ENCODE results near the gene VMAC.
"Not testable (repeated sequence)": the region's sequence is repeated elsewhere in the genome, so short reads cannot be mapped to it uniquely, and the experiment has no call there.

The VMAC gene, protein sequence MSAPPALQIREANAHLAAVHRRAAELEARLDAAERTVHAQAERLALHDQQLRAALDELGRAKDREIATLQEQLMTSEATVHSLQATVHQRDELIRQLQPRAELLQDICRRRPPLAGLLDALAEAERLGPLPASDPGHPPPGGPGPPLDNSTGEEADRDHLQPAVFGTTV

DNA sequence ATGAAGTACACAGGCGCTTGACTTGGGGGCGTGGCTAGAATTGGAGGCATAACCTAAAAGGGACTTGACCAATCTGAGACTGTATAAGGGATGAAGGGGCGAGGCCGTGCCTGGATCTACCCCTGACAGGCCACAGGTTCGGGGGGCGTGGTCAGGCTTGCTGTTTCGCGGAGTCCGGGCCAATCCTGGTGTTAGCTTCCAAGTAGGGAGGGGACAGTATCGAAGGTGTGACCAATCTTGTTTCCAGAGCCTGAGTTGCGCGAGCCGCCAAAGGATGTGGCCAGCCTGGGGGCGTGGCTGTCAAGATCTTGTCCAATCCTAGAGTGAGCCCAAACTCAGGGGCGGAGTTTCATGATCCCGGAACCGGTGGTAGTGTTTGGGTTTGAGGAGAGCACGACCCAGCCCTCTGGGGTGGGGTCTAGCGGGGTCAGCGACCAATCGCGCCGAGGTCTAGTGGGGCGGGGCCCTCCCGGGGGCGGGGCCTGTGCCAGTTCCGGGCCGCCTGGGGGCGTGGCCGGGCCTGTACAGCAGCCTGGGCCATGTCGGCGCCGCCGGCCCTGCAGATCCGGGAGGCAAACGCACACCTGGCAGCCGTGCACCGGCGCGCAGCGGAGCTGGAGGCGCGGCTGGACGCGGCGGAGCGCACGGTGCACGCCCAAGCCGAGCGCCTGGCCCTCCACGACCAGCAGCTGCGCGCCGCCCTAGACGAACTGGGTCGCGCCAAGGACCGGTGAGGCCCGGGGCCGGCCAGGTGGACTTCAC is at the start of gene VMAC:
Gene VMAC, plus strand, starts transcription at position 521 of the 762 bp plus-strand sequence. Its CDS starts 19 bp downstream, at position 540.
- Histone ChIP-seq H3K27me3 (ENCODE audit: control insufficient read depth, insufficient read depth, low read length) (no peaks in the 10 kb centered on the region), H3K36me3 (ENCODE audit: control insufficient read depth, low read depth, low read length) (no peaks in the 10 kb centered on the region), H3K9ac (ENCODE audit: low read length) (peak within 1 kb of the TSS; percentile 99), H3K27ac (ENCODE audit: low read length) (peak within 1 kb of the TSS; percentile 82), H3K9me3 (ENCODE audit: control insufficient read depth, low read depth, low read length) (no peaks in the 10 kb centered on the region), H3K4me3 (ENCODE audit: low read length) (peak within 1 kb of the TSS; percentile 99), H3K4me1 (ENCODE audit: control insufficient read depth, low read depth, low read length) (no peaks in the 10 kb centered on the region)

DNA sequence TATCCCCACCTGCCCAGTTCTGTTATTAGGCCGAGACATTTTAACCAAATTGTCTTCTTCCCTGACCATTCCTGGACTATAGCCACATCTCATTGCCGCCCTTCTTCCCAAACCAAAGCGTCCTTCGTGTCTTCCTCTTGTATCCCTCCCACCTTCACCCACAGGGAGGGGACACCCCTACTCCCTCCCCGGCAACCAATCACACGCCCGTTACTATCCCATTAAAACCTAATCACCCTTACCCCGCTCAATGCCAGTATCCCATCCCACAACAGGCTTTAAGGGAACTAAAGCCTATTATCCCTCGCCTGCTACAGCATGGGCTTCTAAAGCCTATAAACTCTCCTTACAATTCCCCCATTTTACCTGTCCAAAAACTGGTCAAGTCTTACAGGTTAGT is 49.5 kb upstream of the VMAC start:
- not testable (repeated sequence) for H3K36me3 ChIP-seq (ENCODE audit: control insufficient read depth, low read depth, low read length); H3K27ac ChIP-seq (ENCODE audit: low read length); H3K27me3 ChIP-seq (ENCODE audit: control insufficient read depth, insufficient read depth, low read length); H3K9ac ChIP-seq (ENCODE audit: low read length); H3K9me3 ChIP-seq (ENCODE audit: control insufficient read depth, low read depth, low read length); H3K4me3 ChIP-seq (ENCODE audit: low read length); H3K4me1 ChIP-seq (ENCODE audit: control insufficient read depth, low read depth, low read length)

DNA sequence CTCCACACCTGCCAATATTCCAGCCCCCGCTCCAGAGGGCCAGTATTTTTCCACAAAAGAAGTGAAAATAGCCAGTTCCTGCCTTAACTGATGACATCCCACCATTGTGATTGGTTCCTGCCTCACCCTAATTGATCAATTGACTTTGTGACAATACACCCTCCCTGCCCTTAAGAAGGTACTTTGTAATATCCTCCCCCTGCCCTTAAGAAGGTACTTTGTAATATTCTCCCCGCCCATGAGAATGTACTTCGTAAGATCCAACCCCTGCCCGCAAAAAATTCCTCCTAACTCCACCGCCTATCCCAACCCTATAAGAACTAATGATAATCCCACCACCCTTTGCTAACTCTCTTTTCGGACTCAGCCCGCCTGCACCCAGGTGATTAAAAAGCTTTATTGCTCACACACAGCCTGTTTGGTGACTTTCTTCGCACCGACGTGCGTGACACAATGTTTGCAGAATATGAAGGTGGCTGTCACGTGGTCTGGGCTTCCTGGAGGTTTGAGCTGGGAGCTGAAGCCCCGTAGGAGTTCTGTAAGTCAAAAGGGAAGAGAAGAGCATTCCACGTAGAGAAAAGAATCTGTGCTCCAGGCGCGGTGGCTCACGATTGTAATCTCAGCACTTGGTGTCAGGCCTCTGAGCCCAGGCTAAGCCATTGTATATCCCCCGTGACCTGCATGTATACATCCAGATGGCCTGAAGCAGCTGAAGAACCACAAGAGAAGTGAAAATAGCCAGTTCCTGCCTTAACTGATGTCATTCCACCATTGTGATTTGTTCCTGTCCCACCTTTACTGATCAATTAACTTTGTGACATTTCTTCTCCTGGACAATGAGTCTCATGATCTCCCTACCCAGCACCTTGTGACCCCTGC is 47.2 kb upstream of the VMAC start:
- H3K9ac ChIP-seq (ENCODE audit: low read length), result no peak overlapping the region
- H3K27me3 ChIP-seq (ENCODE audit: control insufficient read depth, insufficient read depth, low read length), result peaks cover 6% of the 10 kb centered on the region
- no peaks in the 10 kb centered on the region for H3K9me3 ChIP-seq (ENCODE audit: control insufficient read depth, low read depth, low read length)
- no peak overlapping the region for H3K27ac ChIP-seq (ENCODE audit: low read length)
- no peaks in the 10 kb centered on the region for H3K4me1 ChIP-seq (ENCODE audit: control insufficient read depth, low read depth, low read length)
- no peaks in the 10 kb centered on the region for H3K36me3 ChIP-seq (ENCODE audit: control insufficient read depth, low read depth, low read length)
- no peak overlapping the region for H3K4me3 ChIP-seq (ENCODE audit: low read length)

DNA sequence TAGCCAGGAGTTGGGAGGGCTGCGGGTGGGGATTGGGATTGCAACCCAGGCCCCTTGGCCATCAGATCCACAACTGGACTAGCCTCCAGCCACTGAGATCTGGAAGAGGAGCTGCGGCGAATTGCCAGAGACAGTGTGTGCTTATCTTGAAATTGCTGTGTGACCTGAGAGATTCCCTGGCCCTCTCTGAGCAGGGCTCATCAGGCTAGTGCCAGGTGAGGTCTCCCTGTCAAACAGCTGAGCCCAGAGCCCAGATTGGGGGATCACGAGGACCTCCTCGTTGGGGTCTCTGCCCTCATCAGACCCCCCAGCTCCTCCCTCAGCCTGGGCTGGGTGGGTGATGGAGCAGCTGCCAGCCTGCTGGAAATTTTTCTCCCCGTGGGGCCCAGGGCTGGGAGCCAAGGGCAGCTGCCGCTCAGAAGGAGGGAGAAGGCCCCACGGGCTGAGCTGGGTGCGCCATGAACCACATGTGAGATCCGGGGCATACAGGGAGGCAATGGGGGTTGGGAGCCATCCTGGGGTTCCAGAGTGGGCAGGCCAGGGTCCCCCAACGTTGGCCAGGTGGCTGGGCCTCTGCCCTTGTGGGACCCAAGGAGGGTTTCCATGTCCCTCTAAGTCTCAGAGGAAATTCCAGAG is 41.5 kb upstream of the VMAC start:
- Histone ChIP-seq H3K4me1 (ENCODE audit: control insufficient read depth, low read depth, low read length) (no peaks in the 10 kb centered on the region), H3K9ac (ENCODE audit: low read length) (no peak overlapping the region), H3K36me3 (ENCODE audit: control insufficient read depth, low read depth, low read length) (no peaks in the 10 kb centered on the region), H3K27ac (ENCODE audit: low read length) (no peak overlapping the region), H3K9me3 (ENCODE audit: control insufficient read depth, low read depth, low read length) (no peaks in the 10 kb centered on the region), H3K4me3 (ENCODE audit: low read length) (no peak overlapping the region), H3K27me3 (ENCODE audit: control insufficient read depth, insufficient read depth, low read length) (no peaks in the 10 kb centered on the region)

DNA sequence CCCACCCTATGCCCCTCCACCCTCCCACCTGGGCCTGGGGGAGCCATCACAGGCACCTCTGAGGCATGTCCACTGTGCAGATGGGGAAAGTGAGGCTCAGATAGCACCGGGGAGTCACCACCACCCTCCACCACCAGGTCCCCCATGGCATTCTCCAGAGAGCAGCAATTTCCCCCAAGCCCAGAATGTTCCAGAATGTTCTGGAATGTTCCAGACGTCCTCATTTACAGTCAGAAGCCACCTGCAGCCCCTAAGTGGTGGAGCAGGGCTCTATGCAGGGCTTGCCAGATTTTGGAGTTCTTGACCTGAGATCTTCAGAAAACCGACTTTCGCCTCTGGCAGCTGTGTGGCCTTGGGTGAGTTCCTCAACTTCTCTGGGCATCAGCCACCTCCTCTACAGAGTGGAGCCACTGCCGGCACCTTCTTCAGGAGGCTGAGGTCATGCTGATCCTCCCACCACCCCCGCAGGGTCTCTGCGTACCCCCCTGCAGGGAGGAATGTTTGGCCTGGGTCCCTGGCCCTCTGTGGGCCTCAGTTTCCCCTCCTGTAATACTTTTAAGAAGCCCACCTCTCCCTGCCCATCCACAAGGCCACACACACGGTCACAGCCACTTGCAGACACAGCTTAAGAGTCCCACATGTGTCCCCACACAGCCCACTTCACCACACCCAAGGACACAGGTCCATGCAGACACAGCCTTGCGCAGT is 40.5 kb upstream of the VMAC start:
- Histone ChIP-seq H3K36me3 (ENCODE audit: control insufficient read depth, low read depth, low read length) (no peaks in the 10 kb centered on the region), H3K4me3 (ENCODE audit: low read length) (no peak overlapping the region), H3K9me3 (ENCODE audit: control insufficient read depth, low read depth, low read length) (no peaks in the 10 kb centered on the region), H3K27me3 (ENCODE audit: control insufficient read depth, insufficient read depth, low read length) (no peaks in the 10 kb centered on the region), H3K9ac (ENCODE audit: low read length) (no peak overlapping the region), H3K27ac (ENCODE audit: low read length) (no peak overlapping the region), H3K4me1 (ENCODE audit: control insufficient read depth, low read depth, low read length) (no peaks in the 10 kb centered on the region)

DNA sequence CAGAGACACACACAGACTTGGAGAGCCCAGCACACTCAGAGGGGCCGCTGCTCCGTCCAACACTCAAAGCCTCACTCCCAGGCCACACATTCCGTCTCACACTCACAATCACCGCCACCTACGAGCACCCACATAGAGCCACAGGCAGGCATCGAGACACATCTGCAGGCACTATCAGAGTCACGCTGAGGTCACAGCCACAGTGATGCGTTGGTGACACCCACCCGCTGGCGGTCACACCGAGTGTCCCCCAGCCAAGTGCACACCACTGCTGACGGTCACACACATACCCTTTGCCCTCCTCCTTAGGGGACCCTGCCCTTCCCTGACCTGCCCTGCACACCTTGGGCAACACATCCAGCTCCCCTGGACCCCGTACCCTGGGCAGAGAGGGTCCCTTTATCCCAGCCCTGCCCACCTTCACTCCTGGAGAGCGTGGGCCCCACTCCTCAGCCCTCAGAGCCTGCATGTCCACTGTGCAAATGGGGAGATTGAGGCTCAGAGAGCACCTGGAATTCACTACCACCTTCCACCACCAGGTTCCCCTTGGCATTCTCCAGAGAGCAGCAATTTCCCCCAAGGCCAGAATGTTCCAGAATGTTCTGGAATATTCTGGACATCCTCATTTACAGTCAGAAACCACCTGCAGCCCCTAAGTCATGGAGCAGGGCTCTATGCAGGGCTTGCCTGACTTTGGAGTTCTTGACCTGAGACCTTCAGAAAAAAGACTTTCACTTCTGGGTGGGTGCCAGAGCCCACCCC is 39.8 kb upstream of the VMAC start:
- H3K9ac ChIP-seq (ENCODE audit: low read length), result no peak overlapping the region
- H3K27ac ChIP-seq (ENCODE audit: low read length), result no peak overlapping the region
- no peaks in the 10 kb centered on the region for H3K9me3 ChIP-seq (ENCODE audit: control insufficient read depth, low read depth, low read length)
- H3K4me1 ChIP-seq (ENCODE audit: control insufficient read depth, low read depth, low read length), result no peaks in the 10 kb centered on the region
- no peaks in the 10 kb centered on the region for H3K27me3 ChIP-seq (ENCODE audit: control insufficient read depth, insufficient read depth, low read length)
- H3K36me3 ChIP-seq (ENCODE audit: control insufficient read depth, low read depth, low read length), result no peaks in the 10 kb centered on the region
- no peak overlapping the region for H3K4me3 ChIP-seq (ENCODE audit: low read length)

DNA sequence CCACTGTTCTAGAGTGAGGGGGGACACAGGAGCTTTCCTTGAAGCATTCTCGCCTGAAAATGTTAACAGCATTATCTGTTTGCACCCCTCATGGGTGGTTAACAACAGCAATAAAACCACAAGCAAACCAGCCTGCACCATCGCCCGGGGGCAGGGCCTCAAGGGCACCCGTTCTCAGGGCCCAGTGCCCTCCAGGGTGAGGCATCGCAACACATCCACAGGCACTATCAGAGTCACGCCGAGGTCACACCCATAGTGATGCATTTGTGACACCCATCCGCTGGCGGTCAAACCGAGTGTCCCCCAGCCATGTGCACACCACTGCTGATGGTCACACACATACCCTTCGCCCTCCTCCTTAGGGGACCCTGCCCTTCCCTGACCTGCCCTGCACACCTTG is 38.9 kb upstream of the VMAC start:
- no peak overlapping the region for H3K9ac ChIP-seq (ENCODE audit: low read length)
- no peak overlapping the region for H3K27ac ChIP-seq (ENCODE audit: low read length)
- H3K4me1 ChIP-seq (ENCODE audit: control insufficient read depth, low read depth, low read length), result no peaks in the 10 kb centered on the region
- no peak overlapping the region for H3K4me3 ChIP-seq (ENCODE audit: low read length)
- no peaks in the 10 kb centered on the region for H3K9me3 ChIP-seq (ENCODE audit: control insufficient read depth, low read depth, low read length)
- no peaks in the 10 kb centered on the region for H3K27me3 ChIP-seq (ENCODE audit: control insufficient read depth, insufficient read depth, low read length)
- no peaks in the 10 kb centered on the region for H3K36me3 ChIP-seq (ENCODE audit: control insufficient read depth, low read depth, low read length)

DNA sequence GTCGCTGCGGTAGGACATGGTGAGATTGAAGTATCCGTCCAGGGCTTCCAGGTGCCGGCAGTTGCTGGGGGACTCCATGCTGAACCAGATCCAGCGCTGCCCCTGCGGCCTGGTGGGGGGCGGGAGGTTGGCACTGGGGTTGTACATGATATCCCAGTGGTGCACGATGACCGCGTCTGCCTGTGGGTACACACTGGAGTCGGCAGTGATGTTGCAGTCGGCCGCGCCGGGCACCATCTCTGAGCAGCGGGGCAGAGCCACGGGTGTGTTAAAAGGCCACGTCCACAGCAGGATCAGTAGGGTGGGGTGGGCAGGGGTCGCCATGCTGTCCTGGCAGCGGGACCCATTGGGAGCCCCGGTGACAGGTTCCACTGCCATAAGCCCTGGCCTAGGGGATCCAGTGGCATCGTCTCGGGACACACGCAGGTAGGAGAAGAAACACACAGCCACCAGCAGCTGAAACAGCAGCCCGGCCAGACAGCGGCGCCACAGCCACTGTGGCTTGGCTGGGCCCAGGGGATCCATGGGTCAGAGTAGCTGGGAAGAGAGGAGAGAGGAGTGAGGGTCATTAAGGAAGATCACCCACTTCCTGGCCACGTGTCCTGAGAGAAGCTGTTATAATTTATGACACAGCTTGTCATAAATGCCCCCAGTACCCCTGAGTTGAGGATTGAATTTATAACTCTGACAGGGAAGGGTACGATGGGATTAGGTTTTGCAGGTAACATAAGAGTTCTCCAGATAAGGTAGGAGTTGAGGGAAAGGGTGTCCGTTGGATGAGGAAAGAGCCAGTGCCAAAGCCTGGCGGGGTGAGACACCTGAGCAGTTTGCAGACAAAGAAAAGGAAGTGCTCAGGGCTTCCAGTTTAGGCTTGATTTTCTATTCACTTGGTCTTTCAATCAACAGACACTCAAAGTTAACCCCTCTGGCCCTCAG is 37.2 kb upstream of the VMAC start:
- Histone ChIP-seq H3K27me3 (ENCODE audit: control insufficient read depth, insufficient read depth, low read length) (no peaks in the 10 kb centered on the region), H3K9me3 (ENCODE audit: control insufficient read depth, low read depth, low read length) (no peaks in the 10 kb centered on the region), H3K9ac (ENCODE audit: low read length) (no peak overlapping the region), H3K36me3 (ENCODE audit: control insufficient read depth, low read depth, low read length) (no peaks in the 10 kb centered on the region), H3K4me1 (ENCODE audit: control insufficient read depth, low read depth, low read length) (no peaks in the 10 kb centered on the region), H3K4me3 (ENCODE audit: low read length) (no peak overlapping the region), H3K27ac (ENCODE audit: low read length) (no peak overlapping the region)

DNA sequence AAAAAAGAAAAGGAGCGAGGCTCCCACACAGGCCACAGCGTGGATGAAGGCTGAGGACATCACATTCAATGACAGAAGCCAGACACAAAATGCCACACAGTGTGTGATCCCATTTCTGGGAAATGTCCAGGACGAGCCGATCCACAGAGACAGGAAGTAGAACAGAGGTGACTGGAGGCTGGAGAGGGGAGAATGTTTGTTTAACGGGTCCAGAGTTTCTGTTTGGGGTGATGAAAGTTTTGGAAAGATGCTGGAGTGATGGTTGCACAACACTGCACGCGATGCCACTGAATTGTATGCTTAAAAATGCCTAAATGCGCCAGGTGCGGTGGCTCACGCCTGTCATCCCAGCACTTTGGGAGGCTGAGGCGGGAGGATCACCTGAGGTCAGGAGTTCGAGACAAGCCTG is 33.7 kb upstream of the VMAC start:
- H3K27ac ChIP-seq (ENCODE audit: low read length), result no peak overlapping the region
- H3K9ac ChIP-seq (ENCODE audit: low read length), result no peak overlapping the region

More for the DNA sequence above, 33.7 kb upstream of the VMAC start:
- no peak overlapping the region for H3K4me3 ChIP-seq (ENCODE audit: low read length)
- H3K36me3 ChIP-seq (ENCODE audit: control insufficient read depth, low read depth, low read length), result no peaks in the 10 kb centered on the region
- no peaks in the 10 kb centered on the region for H3K4me1 ChIP-seq (ENCODE audit: control insufficient read depth, low read depth, low read length)
- H3K27me3 ChIP-seq (ENCODE audit: control insufficient read depth, insufficient read depth, low read length), result no peaks in the 10 kb centered on the region
- no peaks in the 10 kb centered on the region for H3K9me3 ChIP-seq (ENCODE audit: control insufficient read depth, low read depth, low read length)
